GM23338 (cell line): ENCODE data around the gene NEIL1.

ENCODE experiments used
- CTCF ChIP-seq, 2 experiments: fragments of 200-600 bp in 1 of 2; sonication (generic) in 1 of 2; conservative IDR thresholded peaks; 2 replicates each; pipeline versions ENCODE4 v1.5.1 to v1.6.1; 2016 to 2017; ENCODE audit warnings: antibody characterized with exemption in 2 of 2, low read depth in 2 of 2, mild to moderate bottlenecking in 2 of 2, moderate library complexity in 1 of 2
- EZH2 ChIP-seq: fragments of 200-600 bp; sonication (generic); IDR thresholded peaks from one replicate; pipeline ENCODE4 v1.8.0; 2017; ENCODE audit warnings: antibody characterized with exemption, mild to moderate bottlenecking, low read depth; ENCODE audit not compliant: unreplicated experiment
- POLR2AphosphoS5 ChIP-seq: IDR thresholded peaks from 2 replicates; pipeline ENCODE4 v1.6.1; 2016; ENCODE audit warnings: antibody characterized with exemption, low read depth
- ZNF114 ChIP-seq: fragments of 250-450 bp; sonication (Bioruptor Pico); IDR thresholded peaks from 2 replicates; pipeline ENCODE4 v1.5.0; 2020; ENCODE audit warnings: mild to moderate bottlenecking, moderate library complexity
- TF ChIP-seq, protein P1 (sequence below): IDR thresholded peaks from one replicate; pipeline ENCODE4 v1.6.1; 2018; ENCODE audit warnings: antibody characterized with exemption; ENCODE audit not compliant: unreplicated experiment

DNA sequence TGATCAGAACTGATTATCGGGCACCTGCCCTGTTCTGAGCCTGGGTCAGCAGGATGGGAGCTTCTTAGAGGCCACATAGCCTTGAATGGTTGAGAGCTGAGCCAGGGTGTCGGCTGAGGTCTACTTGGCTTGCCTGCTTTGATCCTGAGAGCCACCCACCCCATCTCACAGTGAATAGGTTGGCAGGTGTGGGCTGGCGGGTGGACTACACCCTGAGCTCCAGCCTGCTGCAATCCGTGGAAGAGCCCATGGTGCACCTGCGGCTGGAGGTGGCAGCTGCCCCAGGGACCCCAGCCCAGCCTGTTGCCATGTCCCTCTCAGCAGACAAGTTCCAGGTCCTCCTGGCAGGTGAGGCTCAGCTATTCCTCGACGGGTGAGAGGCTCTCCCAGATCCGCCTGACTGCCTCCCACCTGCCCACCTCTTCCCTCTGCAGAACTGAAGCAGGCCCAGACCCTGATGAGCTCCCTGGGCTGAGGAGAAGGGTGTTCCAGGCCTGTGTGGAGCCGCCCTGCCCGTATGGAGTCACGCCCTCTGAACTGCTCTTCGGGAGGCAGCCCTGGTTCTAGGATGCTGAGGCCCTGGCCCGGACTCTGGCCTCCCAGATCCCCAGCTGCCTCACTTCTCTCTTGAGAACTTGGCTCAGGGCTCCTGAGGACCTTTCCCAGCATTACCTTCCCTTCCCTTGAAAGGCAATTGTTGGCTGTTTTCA, 7.2 kb upstream of the NEIL1 start:
- TF ChIP-seq CTCF (conservative IDR thresholded peaks at IDR 0.05; ENCODE audit: low read depth in 2 of 2): no peak
- TF ChIP-seq, protein P1, sequence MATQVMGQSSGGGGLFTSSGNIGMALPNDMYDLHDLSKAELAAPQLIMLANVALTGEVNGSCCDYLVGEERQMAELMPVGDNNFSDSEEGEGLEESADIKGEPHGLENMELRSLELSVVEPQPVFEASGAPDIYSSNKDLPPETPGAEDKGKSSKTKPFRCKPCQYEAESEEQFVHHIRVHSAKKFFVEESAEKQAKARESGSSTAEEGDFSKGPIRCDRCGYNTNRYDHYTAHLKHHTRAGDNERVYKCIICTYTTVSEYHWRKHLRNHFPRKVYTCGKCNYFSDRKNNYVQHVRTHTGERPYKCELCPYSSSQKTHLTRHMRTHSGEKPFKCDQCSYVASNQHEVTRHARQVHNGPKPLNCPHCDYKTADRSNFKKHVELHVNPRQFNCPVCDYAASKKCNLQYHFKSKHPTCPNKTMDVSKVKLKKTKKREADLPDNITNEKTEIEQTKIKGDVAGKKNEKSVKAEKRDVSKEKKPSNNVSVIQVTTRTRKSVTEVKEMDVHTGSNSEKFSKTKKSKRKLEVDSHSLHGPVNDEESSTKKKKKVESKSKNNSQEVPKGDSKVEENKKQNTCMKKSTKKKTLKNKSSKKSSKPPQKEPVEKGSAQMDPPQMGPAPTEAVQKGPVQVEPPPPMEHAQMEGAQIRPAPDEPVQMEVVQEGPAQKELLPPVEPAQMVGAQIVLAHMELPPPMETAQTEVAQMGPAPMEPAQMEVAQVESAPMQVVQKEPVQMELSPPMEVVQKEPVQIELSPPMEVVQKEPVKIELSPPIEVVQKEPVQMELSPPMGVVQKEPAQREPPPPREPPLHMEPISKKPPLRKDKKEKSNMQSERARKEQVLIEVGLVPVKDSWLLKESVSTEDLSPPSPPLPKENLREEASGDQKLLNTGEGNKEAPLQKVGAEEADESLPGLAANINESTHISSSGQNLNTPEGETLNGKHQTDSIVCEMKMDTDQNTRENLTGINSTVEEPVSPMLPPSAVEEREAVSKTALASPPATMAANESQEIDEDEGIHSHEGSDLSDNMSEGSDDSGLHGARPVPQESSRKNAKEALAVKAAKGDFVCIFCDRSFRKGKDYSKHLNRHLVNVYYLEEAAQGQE: no peak
- no peak for TF ChIP-seq POLR2AphosphoS5
- no peak for TF ChIP-seq EZH2
- no peak for TF ChIP-seq ZNF114
